Nephron progenitor cell (in vitro differentiated cells): ENCODE results near the gene ILDR2.

Experiments
- DNase-seq: peaks from one replicate; pipeline ENCODE4 v3.0.0; 2021
- H3K27ac Mint-ChIP-seq: 2 replicates; pipeline ENCODE4 v1.8.0; 2021; ENCODE audit warnings: mild to moderate bottlenecking, moderate library complexity, mixed read lengths
- H3K27me3 Mint-ChIP-seq: 2 replicates; pipeline ENCODE4 v1.8.0; 2021; ENCODE audit warnings: mild to moderate bottlenecking, low read depth, mixed read lengths; ENCODE audit not compliant: poor library complexity
- H3K36me3 Mint-ChIP-seq: 2 replicates; pipeline ENCODE4 v1.8.0; 2021; ENCODE audit warnings: low read depth, mixed read lengths
- H3K4me1 Mint-ChIP-seq: 2 replicates; pipeline ENCODE4 v1.8.0; 2021; ENCODE audit warnings: mixed read lengths
- H3K4me3 Mint-ChIP-seq: 2 replicates; pipeline ENCODE4 v1.8.0; 2021; ENCODE audit warnings: mild to moderate bottlenecking, moderate library complexity, mixed read lengths
- H3K9me3 Mint-ChIP-seq: 2 replicates; pipeline ENCODE4 v1.8.0; 2021; ENCODE audit warnings: mild to moderate bottlenecking, moderate library complexity, mixed read lengths
- CTCF ChIP-seq: fragments of 200-600 bp; sonication (generic); IDR thresholded peaks from 2 replicates; pipeline ENCODE4 v1.5.0; 2021; ENCODE audit warnings: antibody characterized with exemption

The ILDR2 gene

GRCh38 chr1:166975361-166976129 lies at the start of gene ILDR2:
ILDR2 (minus strand) TSS chr1:166975540; CDS start chr1:166975268, 272 bp downstream.
- no peak for TF ChIP-seq CTCF
- peak within 1 kb of the TSS; percentile 89 for H3K4me3 Mint-ChIP-seq
- no peaks in the 10 kb centered on the region for H3K9me3 Mint-ChIP-seq
- H3K4me1 Mint-ChIP-seq: peaks cover 31% of the 10 kb centered on the region
- no peaks in the 10 kb centered on the region for H3K36me3 Mint-ChIP-seq
- H3K27me3 Mint-ChIP-seq: peaks cover 81% of the 10 kb centered on the region
- H3K27ac Mint-ChIP-seq: no peak within 1 kb of the TSS
- DNase-seq: peak; percentile 74

- DNase-seq: no peak
- Mint-ChIP-seq H3K36me3 (no peaks in the 10 kb centered on the region), H3K27me3 (peaks cover 7% of the 10 kb centered on the region), H3K9me3 (peaks cover 7% of the 10 kb centered on the region), H3K27ac (no peak overlapping the region), H3K4me1 (no peaks in the 10 kb centered on the region), H3K4me3 (no peak overlapping the region)
- no peak for TF ChIP-seq CTCF
Observed at GRCh38 chr1:167022384-167022783, 47.0 kb upstream of the ILDR2 start.

- H3K4me3 Mint-ChIP-seq: no peak overlapping the region
- TF ChIP-seq CTCF: no peak
- peaks cover 8% of the 10 kb centered on the region for H3K27me3 Mint-ChIP-seq
- no peaks in the 10 kb centered on the region for H3K36me3 Mint-ChIP-seq
- no peak overlapping the region for H3K27ac Mint-ChIP-seq
- no peak for DNase-seq
- no peaks in the 10 kb centered on the region for H3K4me1 Mint-ChIP-seq
- no peaks in the 10 kb centered on the region for H3K9me3 Mint-ChIP-seq
Observed at GRCh38 chr1:167016100-167016750, 40.9 kb upstream of the ILDR2 start.

GRCh38 chr1:167013108-167013929 lies 38.0 kb upstream of the ILDR2 start:
- DNase-seq: no peak
- Mint-ChIP-seq H3K4me1 (no peaks in the 10 kb centered on the region), H3K36me3 (no peaks in the 10 kb centered on the region), H3K4me3 (no peak overlapping the region), H3K27me3 (peaks cover 8% of the 10 kb centered on the region), H3K9me3 (no peaks in the 10 kb centered on the region), H3K27ac (no peak overlapping the region)
- TF ChIP-seq CTCF: no peak

- no peak for DNase-seq
- Mint-ChIP-seq H3K9me3 (no peaks in the 10 kb centered on the region), H3K36me3 (no peaks in the 10 kb centered on the region), H3K27ac (no peak overlapping the region), H3K4me1 (no peaks in the 10 kb centered on the region), H3K27me3 (peaks cover 8% of the 10 kb centered on the region), H3K4me3 (no peak overlapping the region)
- TF ChIP-seq CTCF: no peak
Observed at GRCh38 chr1:167012570-167012969, 37.2 kb upstream of the ILDR2 start.
